Endometrium (tissue), 2 donors: Measurements from ENCODE around the gene MAPK6.

ENCODE experiments used
- FAIRE-seq: peaks from 2 replicates; lab custom pipeline; 2012; peaks lifted over from hg19 to GRCh38; lab: Jason Lieb, UNC
- donor health status: control.
- donor health status: control.

MAPK6 gene

DNA sequence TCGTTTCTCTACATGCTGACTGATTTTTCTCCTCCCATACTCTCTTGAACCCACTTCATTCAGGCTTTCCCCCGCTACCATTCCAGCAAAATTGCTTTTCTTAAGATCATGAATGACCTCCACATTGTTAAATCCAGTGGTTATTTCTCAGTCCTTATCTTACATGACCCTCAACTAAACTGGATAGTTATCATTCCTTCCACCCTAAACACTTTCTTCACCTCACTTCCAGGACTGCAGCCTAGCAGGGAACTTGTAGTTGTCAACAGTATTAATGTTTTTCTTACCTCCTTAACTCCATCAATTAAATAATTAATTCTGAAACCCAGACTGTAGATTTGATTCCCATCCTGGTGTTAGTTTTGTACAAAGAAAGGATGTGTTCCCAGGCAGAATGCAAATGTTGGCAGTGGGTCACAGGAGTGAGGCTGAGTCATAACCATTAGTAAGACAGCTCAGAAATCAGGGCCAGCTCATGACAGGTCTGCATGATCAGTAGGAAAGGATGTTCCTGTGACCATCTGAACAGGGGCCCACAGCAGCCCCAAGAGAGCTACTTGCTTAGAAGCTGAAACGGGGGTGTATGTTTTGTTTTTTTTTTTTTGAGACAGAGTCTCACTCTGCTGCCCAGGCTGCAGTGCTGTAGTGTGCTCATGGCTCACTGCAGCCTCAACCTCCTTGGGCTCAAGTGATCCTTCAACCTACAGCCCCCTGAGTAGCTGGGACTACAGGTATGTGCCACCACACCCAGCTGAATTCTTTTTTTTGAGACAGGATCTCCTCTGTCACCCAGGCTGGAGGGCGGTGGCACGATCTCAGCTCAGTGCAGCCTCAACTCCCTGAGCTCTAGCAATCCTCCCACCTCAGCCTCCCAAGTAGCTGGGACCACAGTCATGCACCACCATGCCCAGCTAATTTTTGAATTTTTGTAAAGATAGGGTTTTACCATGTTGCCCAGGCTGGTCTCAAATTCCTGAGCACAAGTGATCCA, 84.5 kb downstream of the MAPK6 start:
- FAIRE-seq = no peak

DNA sequence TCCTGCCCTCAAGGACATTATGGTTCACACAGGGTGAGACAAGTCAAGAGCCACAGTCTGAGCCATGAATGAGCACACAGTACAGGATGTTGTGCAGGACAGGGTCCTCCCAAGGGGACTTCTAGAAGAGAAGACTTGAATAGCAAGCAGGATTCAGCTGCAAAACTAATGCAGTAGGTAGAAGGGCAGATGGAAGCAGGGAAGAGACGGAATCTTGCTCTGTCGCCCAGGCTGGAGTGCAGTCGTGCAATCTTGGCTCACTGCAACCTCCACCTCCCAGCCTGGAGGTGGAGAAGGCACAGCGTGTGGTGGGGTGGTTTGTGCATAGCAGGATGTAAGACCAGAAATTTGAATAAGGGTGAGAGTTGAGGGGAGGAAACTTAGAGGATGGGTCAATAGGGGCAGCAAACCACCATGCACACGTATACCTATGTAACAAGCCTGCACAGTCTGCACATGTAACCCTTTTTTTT, 85.5 kb downstream of the MAPK6 start:
- FAIRE-seq = no peak

DNA sequence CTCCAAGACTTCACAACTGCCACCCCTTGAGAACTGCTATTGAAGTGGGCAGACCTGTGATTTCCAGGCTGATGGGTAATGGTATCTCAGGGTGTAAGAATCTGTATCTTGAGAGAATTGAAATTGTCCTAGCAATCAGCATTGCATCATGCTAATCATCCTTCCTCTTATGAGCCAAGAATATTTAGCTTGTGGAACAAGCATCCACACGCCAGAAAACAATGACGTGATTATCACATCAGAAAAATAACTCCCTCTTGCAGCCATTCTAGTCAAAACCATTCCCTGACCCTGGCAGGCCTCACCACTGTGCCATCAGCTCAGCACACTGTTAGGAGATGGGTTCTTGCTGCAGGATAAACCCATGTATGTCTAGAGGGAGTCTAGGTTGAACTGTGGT, 86.8 kb downstream of the MAPK6 start:
- FAIRE-seq = no peak

DNA sequence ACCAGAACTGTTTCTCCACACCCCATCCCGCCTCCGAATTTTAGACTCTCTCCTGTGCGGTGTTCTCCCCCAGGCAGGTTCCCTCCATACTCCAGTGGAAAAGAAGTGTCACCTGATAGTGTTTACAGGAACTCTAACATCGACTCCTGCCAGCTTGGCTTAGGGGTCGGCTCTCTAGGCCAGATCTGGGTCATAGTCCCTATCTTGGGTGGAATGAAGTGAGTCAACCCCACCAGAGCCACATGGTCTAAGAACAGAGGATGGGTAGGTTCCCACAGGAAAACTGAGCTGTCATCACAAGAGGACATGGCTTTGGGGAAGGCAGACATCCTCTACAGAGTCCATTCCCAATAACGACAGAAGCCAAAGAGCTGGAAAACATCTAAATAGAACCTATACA, 87.6 kb downstream of the MAPK6 start:
- no peak for FAIRE-seq

DNA sequence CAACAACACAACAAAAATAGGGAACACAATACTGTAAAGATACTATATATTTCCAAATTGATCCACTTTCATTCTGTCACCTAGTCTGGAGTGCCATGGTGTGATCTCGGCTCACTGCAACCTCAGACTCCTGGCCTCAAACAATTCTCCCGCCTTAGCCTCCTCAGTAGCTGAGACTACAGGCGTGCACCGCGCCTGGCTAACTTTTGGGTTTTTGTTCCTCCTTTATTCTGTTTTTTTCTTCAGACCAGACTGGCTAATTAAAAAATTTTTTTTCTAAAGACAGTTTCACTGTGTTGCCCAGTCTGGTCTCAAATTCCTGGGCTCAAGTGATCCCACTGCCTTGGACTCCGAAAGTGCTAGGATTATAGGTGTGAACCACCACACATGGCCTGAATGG, 88.2 kb downstream of the MAPK6 start:
- FAIRE-seq = no peak

DNA sequence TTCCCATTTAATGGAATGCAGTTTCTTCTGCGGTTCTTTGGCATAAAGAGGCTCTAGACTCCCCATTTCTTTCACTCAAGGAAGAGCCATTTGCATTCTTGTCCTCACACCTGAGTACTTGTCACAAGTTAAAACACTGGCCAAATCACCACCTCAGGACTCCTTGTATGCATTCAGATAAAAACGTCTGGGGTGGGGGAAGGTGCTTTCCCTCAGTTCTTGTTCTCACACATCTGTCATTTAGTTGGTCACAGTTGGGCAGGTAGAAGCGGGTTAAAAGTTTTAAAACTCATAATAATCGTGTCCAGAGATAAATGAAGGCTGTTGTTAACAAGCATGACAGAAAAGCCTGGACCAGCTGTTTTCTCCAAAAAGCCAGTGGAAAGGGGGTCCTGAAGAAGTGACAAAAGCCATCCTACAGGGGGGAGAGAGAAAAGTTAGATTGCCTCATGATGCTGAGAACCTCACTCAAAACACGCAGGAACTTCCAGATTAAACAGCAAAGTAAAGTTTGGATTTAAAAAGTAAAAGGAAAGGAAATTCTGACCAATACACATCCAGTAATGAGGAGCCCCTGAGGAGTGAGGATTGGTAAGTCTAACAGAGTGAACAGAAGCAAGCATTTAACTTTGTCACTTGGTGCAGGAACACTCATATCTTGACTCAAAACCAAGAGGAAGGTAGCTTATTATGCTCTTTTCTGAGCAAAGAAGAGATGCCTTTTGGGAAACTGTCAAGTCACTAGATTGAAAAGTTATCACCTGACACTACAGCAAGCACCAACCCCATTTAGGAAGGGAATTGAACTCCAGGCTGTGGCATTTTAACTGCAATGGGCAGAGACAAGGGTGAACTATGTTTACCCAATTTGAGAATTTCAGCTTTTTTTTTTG, 90.8 kb downstream of the MAPK6 start:
- no peak for FAIRE-seq

DNA sequence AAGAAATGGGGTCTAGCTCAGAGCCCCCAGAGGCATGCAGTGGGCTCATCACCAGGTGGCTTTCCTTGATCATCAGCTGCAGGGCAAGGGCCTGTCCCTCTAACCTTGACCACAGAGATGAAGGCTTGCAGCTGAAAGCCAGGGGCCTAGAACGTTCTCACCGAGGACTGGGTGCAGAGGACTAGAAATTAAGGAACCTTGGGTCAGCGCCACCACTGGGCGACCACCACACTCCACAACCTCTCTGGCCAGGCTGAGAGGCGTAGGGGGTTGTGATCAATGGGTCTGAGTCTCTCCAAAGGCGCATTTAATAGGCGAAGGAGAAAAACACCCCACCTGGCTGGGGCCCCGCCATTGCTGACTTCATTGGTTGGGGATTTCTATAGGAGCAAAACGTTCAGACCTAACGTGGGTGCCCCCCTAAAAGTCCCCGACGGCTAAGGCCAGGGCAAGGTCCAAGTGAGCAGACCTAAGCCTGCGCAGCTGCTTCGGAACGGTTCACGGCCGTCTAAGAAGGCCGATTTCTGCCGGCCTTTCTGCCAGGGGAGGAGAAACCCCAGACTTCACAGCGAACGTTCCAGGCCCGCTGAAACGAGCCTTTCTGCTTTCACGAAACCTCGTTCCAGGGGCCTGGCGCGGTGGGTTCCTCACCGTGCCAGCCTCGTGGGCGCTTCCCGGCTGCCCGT, 92.6 kb downstream of the MAPK6 start:
- FAIRE-seq = no peak

DNA sequence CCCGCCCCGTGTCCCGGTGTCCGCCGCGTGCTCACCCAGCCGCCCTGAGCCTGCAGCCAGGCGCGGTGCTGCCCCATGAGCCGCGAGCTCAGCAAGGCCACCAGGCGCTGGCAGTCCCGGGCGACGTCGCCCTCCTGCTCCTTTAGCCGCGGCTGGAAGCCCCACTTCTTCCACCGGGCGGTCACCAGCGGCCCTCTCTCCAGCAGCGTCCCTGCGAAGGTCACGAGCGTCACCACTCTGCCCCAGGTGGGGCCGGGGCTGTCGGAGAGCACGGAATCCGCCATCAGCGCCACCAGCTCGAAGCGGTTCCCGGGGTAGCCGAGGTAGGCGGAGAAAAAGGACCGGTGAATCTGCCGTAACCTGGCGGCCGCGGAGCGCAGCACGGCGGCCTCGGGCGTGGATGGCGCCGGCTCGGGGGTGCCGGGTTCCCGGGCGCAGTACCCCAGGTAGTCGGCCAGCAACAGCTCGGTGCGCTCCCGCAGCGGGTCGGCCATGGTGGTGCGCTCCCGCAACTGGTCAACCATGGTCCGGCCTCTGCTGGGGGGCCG, 93.3 kb downstream of the MAPK6 start:
- FAIRE-seq = no peak

DNA sequence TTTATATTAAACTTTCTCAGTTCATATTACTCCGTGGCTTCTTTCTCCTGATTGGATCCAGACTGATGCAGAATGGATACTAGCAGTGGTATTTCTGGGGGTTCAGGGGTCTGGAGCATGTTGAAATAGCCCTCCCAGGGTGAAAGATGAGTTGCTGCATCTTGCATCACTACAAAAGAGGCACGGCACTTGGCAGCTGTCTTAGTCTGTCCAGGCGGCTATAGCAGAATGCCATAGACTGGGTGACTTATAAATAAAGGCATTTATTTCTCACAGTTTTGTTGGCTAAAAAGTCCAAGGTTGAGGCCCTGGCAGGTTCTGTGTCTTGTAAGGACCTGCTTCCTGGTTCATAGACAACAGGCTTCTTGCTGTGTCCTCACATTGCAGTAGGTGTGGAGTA, 94.2 kb downstream of the MAPK6 start:
- FAIRE-seq = no peak

DNA sequence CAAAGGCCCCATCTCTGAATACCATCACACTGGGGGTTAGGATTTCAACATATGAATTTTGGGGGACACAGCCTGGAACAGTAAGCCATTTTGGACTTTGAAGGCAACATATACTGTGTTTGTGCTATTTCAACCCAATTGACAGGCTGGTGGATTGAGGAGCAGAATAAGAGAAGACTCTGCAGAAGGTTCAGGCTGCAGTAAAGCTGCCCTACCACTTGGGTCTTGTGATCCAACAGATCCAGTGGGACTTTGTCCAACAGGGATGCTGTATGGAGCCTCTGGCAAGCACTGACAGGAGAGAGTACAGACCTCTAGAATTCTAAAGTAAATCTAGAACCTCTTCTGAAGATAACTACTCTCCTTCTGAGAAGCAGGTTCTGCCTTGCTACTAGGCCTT, 94.7 kb downstream of the MAPK6 start:
- FAIRE-seq = no peak

DNA sequence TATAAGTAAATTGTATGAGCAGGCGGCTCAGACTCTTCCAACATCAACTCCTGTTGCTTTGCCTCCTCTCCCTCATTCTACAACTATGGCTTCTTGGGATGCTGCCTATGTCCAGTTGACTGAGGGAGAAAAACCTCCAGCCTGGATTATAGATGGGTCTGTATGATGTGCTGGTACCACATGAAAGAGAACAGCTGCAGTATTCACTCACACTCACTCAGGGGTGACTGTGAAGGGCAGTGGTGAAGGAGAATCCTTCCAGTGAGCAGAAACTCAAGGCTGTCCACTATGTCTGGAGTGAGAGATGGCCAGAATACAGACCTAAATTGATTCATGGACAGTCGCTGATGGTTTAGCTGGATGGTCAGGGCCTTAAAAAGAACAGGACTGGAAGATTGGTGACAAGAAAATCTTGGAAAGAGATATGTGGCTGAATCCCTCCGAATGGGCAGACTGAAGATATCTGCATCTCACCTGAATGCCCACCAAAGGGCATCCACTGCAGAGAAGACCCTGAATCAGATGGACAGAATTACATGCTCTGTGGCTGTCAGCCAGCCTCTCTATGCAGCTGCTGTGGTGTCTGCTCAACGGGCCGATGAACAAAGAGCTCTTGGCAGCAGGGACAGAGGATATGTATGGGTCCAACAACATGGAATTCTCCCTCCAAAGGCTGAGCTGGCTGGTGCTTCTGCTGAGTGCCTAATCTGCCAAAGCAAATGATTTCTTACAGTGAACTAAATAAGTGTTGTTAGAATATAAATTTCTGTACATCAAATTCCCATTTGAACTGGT, 95.4 kb downstream of the MAPK6 start:
- no peak for FAIRE-seq

DNA sequence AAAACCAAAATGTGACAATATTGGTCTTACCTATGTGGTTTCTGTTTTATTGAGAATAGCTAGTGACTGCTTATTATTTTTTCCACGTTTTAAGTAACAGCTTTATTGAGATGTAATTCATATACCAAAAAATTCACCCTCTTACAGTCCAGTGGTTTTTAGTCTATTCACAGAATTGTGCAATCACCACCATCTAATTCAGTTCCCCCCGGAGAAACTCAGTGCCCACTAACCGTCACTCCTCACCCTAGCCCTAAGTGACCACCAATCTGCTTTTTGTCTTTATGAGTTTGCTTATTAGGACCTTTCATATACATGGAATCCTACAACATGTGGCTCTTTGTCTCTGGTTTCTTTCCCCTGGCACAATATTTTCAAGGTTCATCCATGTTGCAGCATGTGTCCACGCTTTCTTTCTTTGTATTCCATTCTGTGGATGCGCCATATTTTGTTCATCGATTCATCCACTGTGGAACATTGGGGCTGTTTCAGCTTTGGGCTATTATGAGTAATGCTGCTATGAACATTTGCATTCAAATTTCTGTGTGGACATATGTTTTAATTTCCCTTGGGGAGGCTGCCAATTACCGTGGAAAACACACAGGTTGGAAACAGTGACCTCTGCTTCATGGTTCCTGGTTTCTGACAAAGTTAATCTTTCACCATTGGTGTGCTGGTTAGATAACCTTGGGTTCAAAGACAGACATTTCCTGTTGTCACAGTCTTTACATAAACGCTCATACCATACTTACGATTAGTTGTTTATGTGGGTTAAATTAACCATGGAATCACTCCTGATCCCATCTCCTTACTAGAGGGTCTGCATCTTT, 96.8 kb downstream of the MAPK6 start:
- FAIRE-seq = no peak
